ENCODE data around the gene BRF1. TPM values are rescaled to one million over a fixed set of nuclear protein-coding genes. Genes with fewer than 3 reads are reported as not detected.

The BRF1 gene
- total RNA-seq, 1 experiment from 2014 or later, result 41.2 TPM

GRCh38 chr14:105285174-105285573, 15.6 kb downstream of the BRF1 start:
- Histone ChIP-seq H3K4me1 (ENCODE audit: control insufficient read depth in 1 of 2, insufficient read depth in 2 of 2, low read length in 2 of 2) (no peaks in the 10 kb centered on the region), H3K9ac (ENCODE audit: low read length) (no peak overlapping the region), H3K9me3 (ENCODE audit: control insufficient read depth in 1 of 2, insufficient read depth in 1 of 2, low read depth in 1 of 2, low read length in 2 of 2) (no peaks in the 10 kb centered on the region), H3K27me3 (ENCODE audit: insufficient read depth, low read length) (no peaks in the 10 kb centered on the region), H3K79me2 (ENCODE audit: insufficient read depth, low read length) (peaks cover 51% of the 10 kb centered on the region), H3K4me3 (replicated peaks in 1 of 2; ENCODE audit: low read depth in 1 of 2, low read length in 2 of 2) (no peak overlapping the region), H3K36me3 (ENCODE audit: control insufficient read depth in 1 of 2, insufficient read depth in 2 of 2, low read length in 2 of 2) (peaks cover 0 to 3% of the 10 kb centered on the region in 2 experiments; a peak in 1 of 4 replicates), H3K9me2 (ENCODE audit: insufficient read depth) (no peaks in the 10 kb centered on the region), H3K4me2 (ENCODE audit: low read length) (no peak overlapping the region), H2AFZ (ENCODE audit: low read depth, low read length, poor library complexity, severe bottlenecking) (no peak overlapping the region), H3K27ac (ENCODE audit: low read depth, low read length) (no peak overlapping the region), H4K20me1 (ENCODE audit: insufficient read depth) (no peaks in the 10 kb centered on the region)
- intact Hi-C loops (cut with micrococcal nuclease), result no loop called here
- DNase-seq (ENCODE audit: low read depth, low spot score) (no peak), ATAC-seq (no peak)
- TSS peak; percentile 54 for BruUV-seq (replicated peaks)
- ChIA-PET CTCF (no interaction called here), RAD21 (ENCODE audit: low non-redundant PET in 1 of 2, low total read pairs in 2 of 2, uncharacterized antibody in 2 of 2, unreplicated experiment in 2 of 2) (no interaction called here), POLR2A (no interaction called here)
- TF ChIP-seq CTCF (IDR thresholded peaks at IDR 0.05 in 2 of 3, conservative IDR thresholded peaks at IDR 0.05 in 1 of 3; ENCODE audit: borderline replicate concordance in 1 of 3, insufficient read depth in 1 of 3, low read depth in 2 of 3, low read length in 2 of 3) (no peak), SIN3A (IDR thresholded peaks at IDR 0.05; ENCODE audit: low read depth) (no peak), MAX (IDR thresholded peaks at IDR 0.05) (no peak), ZNF274 (IDR thresholded peaks at IDR 0.05; ENCODE audit: low read depth, low read length) (no peak), SP1 (IDR thresholded peaks at IDR 0.05; ENCODE audit: low read depth) (no peak), TCF7L2 (IDR thresholded peaks at IDR 0.05; ENCODE audit: borderline replicate concordance, extremely low read depth, insufficient read depth, insufficient read length) (no peak), RAD21 (IDR thresholded peaks at IDR 0.05; ENCODE audit: low read depth) (no peak), ZBTB33 (IDR thresholded peaks at IDR 0.05; ENCODE audit: extremely low read depth, insufficient replicate concordance, low read length) (no peak)

Data from HCT116 (cell line).